Measurements from ENCODE around the gene MCCC1.

DNA sequence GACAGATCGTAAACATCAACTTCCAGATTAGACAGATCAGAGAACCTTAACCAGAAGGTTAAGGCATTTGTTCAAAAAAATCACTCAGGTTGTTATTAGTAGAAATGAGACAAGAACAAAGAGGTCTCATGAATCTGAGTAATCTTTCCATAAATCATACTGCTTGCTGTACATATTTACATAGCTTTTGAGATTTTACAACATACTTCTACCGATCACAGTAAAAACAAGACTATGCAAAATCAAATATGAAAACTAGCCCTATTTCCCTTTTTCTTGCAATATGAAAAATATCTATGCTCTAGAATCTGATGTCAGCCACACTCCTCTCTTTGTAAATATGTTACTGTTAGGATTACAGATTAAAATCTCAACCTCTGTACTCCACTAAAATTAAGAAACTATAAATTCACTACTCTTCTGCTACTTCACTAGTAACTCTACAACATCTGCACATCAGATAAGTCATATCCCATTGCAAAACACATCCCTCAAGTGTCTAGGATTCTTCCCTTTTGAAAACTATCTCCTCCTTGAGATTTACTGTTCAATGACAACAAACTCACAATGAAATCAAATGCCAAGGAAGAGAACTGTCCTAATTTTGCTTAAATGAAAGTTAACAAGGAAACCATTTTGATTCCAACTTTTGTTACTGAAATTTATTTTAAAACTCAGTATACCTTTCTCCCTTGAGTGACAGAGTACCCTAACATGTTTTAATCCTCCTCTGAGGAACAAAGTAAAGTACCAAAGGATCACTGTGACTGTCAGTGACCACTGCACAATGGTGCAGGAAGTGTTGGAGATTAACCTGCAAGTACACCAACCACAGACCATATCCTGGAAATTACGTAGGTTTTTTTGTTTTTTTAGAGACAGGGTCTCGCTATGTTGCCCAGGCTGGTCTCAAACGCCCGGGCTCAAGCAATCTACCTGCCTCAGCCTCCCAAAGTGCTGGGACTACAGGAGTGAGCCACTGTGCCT lies 131.8 kb downstream of the MCCC1 start:
- TF ChIP-seq, protein P1, sequence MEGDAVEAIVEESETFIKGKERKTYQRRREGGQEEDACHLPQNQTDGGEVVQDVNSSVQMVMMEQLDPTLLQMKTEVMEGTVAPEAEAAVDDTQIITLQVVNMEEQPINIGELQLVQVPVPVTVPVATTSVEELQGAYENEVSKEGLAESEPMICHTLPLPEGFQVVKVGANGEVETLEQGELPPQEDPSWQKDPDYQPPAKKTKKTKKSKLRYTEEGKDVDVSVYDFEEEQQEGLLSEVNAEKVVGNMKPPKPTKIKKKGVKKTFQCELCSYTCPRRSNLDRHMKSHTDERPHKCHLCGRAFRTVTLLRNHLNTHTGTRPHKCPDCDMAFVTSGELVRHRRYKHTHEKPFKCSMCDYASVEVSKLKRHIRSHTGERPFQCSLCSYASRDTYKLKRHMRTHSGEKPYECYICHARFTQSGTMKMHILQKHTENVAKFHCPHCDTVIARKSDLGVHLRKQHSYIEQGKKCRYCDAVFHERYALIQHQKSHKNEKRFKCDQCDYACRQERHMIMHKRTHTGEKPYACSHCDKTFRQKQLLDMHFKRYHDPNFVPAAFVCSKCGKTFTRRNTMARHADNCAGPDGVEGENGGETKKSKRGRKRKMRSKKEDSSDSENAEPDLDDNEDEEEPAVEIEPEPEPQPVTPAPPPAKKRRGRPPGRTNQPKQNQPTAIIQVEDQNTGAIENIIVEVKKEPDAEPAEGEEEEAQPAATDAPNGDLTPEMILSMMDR (IDR thresholded peaks at IDR 0.05), result no peak
- no peak for TF ChIP-seq POLR2A (IDR thresholded peaks at IDR 0.05)
